ENCODE data around the gene TICAM1.

DNA sequence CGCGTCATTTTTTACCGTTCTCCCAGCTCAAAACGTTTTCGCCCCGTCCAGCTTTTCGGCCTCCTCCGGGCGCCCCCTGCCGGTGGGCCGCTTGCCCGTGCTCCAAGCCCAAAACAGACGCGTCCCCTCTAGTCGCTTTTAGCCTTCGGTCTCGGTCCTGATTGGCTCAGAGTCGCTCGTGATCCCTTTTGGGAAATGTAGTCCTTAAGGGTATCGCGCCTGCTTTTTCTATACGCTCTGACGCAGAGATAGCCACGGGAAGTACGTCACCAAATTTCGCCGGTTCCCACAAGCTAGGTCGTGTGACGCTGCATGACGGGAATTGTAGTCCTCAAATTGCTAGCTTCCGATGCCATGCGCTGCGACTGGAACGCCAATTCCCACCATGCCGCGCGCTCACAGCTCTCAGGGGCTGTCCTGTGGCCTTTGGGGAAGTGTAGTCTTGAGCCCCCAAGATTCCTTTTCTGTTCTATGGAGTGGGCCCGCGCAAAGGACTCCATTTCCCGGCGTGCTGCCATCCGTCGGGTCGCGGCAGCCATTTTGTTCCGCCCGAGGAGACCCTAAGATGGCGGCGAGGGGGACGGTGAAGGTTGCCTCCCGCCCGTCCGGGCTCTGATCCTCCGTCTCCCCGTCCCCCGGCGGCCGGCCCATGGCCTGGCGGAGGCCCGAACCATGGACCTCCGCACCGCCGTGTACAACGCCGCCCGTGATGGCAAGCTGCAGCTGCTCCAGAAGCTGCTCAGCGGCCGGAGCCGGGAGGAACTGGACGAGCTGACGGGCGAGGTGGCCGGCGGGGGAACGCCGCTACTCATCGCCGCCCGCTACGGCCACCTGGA is 40.1 kb downstream of the TICAM1 start, which contains the start of gene FEM1A:
- TF ChIP-seq, protein P1, sequence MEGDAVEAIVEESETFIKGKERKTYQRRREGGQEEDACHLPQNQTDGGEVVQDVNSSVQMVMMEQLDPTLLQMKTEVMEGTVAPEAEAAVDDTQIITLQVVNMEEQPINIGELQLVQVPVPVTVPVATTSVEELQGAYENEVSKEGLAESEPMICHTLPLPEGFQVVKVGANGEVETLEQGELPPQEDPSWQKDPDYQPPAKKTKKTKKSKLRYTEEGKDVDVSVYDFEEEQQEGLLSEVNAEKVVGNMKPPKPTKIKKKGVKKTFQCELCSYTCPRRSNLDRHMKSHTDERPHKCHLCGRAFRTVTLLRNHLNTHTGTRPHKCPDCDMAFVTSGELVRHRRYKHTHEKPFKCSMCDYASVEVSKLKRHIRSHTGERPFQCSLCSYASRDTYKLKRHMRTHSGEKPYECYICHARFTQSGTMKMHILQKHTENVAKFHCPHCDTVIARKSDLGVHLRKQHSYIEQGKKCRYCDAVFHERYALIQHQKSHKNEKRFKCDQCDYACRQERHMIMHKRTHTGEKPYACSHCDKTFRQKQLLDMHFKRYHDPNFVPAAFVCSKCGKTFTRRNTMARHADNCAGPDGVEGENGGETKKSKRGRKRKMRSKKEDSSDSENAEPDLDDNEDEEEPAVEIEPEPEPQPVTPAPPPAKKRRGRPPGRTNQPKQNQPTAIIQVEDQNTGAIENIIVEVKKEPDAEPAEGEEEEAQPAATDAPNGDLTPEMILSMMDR (conservative IDR thresholded peaks at IDR 0.05) = peak; percentile 100
- TF ChIP-seq ZFX (IDR thresholded peaks at IDR 0.05) = no peak

All from C4-2B (cell line).